ENCODE data around the gene CISH.

CISH gene, protein sequence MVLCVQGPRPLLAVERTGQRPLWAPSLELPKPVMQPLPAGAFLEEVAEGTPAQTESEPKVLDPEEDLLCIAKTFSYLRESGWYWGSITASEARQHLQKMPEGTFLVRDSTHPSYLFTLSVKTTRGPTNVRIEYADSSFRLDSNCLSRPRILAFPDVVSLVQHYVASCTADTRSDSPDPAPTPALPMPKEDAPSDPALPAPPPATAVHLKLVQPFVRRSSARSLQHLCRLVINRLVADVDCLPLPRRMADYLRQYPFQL

GRCh38 chr3:50611464-50612233 is at the start of gene CISH:
CISH (minus strand) TSS chr3:50611774; CDS start chr3:50611650, 124 bp downstream.
- DNase-seq, result peak; percentile 93

DNA sequence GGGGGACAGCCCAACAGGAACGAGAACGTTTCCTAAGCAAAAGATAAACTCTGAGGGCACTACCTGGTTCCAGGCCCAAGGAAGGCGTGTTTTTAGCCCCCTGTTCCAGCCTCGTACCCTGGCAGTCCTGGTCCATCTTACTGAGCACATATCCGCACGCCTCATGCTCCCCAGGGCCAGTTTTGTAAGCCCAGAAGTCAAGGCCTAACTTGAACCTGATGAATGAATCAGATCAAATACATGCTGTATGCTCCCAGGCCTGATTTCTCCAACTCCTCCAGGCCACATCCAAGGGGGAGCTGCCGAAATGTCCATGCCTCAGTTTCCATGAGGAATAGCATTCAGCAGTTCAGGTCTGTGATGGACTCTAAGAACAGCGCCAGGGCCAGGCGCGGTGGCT is 48.8 kb upstream of the CISH start:
- no peak for DNase-seq

GRCh38 chr3:50658831-50659230 is 47.3 kb upstream of the CISH start:
- DNase-seq, result no peak

DNA sequence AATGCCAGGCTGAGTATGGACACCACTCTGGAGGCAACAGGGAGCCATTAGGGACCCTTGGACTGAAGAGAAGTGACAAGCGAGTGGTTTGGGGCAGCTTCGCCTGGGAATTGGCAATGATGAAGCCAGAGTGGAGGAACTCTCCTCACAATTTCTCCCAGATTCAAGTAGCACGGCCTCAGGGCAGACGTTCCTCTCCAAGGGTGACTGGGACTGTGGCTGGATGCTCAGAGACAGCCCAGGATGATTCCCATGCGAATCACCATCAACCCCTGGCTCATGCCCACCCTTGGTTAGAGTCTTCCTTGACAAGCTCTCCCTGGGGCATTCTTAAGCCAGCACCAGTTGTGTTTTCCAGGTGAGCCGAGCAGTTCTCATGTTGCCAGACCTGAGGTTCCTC is 46.8 kb upstream of the CISH start:
- no peak for DNase-seq

DNA sequence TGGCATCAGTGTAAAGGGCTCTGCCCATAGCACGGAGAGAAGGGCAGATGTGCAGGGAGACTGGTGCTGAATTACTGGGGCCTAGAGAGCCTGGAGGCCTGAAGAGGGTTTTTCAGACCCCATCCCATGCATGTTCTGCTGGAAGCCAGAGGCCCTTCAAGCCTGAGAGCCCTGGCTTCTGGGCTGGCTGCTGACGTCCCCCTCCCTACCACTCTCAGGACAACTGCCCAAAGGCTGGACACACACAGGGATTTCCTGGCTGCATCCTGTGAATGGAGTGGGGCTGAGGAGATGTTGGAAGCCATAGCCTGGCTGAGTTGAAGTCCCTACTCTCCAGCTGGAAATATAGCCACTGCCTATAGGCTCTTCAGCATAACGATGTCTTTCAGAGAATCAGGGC is 46.2 kb upstream of the CISH start:
- no peak for DNase-seq

DNA sequence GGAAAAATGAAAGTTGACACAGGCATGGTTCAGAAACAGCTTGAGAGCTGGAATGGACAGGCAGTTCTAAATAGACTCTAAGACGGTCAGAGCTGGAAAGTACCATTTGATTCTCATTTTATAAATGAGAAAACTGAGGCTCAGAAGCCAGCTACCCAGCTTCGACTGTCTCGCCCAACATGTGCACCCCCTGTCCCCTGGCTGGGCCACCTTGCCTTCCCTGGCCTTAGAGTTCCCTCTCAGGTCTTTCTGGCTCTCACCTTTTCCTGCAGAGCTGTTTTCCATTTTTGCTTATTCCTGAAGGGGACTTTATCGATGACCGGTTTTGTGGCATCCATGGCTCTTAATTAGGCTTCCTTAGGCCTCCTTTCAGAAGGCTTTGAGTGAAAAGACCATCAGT is 45.8 kb upstream of the CISH start:
- DNase-seq, result no peak

DNA sequence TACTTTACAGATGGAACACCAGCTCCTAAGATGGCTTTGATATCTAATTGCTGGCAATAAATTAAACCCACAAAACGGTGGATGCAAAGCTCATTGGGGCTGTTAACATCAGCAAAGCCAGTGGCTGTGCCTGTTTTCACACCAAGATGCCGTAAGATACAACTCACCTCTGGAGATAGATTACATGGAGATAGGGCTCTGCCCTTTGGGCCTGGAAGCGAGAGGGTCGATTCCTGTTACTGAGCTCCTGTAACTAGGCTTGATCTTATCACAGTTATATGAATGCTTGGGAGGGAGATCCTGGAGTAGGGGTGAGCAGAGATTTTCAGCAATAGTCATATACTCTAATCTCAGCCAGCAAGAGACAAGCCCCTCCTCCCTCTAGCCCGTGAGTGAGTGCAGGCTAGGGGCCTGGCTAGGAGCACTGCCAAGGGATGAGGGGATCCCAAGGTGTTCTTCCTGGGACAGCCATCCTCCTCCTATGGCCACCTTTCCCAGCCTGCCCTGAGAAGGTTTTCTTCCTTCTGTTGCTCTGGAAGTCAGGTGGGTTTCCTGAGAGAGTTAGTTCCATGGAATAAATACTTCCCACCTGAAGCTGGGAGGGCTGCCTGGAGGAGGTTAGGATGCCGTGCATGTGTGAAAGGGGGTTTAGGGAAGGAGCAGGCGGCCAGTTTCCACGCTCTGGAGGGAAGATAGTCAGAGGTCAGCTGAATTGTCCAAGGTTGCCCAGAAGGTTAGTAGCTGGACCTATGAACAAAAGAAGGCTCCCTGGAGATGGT is 45.0 kb upstream of the CISH start:
- DNase-seq, result no peak

DNA sequence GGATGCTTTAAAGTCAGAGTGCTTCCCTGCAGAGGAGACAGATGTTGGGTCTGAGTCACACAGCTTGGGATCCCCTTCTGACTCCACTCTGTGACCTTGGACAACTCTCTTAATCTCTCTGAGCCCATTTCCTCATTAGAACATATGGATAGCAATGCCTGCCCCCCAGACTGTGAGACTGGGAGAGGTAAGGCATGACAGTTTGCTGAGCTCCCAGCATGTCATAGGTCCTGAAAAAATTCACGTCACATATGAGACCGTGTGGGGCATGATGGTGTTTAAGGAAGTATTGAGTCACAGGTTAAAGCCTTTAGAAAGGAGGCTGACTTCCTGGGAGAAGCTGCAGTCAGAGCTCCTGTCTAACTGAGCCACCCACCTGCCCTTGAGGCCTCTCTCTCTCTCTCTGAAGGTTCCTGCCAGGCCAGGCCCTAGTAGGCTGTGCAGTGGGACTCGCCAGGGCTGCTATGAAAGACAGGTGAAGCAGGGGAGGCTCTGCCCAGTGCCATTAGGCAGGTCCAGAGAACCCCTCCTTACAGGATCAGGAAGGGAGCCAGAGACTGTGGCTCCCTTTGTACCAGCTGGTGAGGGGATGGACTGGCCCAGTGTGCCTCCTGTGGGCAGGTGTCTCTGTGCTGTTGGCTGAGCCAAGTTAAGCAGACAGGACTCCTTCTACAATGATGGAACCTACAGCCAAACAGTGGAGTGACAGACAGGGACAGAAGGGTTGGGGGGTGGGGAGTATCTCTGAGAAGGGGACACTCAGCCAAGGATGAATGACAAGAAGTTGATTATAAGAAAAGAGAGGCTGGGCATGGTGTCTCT is 43.6 kb upstream of the CISH start:
- no peak for DNase-seq

GRCh38 chr3:50653937-50654595 is 42.5 kb upstream of the CISH start:
- no peak for DNase-seq

GRCh38 chr3:50652709-50653108 is 41.1 kb upstream of the CISH start:
- no peak for DNase-seq

DNA sequence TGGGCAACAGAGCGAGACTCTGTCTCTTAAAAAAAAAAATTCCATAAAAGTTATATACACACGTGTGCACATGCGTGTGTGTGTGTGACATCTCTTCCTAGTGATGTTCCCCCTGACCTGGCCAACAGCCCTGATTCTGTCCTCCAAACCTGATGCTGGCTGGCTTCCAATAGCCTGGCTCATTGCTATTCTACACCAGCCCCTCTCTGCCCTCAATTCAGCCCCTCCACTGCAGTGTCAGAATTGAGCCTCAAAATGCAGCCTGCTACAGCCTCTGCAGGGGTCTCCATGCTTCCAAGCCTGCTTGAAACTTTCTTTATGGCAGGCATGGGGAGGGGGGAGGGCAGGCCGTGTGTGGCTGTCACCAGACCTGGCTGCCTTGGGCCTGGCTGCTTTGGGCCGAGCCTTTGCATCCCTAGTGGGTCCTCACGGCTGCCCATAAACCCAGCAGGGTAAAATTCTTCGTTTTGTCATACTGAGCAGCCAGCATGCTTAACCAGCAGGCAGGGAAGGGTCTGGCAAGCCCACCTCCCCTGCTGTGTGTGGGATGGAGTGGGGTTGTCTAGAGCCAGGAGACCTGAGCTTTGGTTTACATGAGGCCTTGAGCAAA is 40.5 kb upstream of the CISH start:
- DNase-seq, result no peak

GRCh38 chr3:50651445-50651844 is 39.9 kb upstream of the CISH start:
- DNase-seq, result no peak

DNA sequence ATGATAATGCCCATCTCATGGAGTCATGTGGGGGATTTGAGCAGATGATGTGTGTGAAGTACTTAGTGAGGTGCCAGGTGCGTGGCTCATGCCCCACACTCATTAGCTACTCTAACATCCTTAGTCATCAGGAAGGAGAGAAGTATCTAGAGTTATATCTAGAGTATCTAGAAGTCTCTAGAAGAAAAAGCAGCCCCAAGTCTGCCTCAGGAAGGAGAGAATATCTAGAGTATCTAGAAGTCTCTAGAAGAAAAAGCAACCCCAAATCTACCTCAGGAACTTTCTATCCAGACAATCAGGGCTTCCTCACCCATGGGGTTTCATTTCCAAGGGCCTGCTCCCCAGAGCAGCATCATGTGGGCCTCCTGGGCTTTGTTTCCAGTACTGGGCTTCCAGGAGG is 38.4 kb upstream of the CISH start:
- DNase-seq, result no peak

- DNase-seq, result no peak
Observed at GRCh38 chr3:50649451-50649931, 37.9 kb upstream of the CISH start.

GRCh38 chr3:50648944-50649343 is 37.4 kb upstream of the CISH start:
- DNase-seq, result no peak

DNA sequence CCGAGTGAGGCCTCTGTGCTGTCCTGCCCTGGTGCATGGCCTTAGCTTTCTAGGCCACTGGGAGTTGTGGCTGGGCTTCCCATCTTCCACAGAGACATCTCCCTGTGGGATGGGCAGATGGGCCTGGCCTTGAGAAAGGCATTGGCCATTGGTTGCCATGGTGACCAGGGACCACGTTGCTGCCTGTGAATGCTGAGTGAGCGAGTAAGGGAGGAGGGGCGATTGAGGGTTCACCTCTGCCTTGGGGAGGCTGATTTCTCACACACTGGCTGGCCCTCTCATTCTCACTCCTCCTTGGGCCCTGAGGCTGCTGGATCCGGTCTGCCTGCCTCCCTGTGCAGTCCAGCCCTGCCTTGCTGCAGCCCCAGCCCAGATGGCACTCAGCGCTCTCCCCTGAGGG is 36.7 kb upstream of the CISH start:
- no peak for DNase-seq

DNA sequence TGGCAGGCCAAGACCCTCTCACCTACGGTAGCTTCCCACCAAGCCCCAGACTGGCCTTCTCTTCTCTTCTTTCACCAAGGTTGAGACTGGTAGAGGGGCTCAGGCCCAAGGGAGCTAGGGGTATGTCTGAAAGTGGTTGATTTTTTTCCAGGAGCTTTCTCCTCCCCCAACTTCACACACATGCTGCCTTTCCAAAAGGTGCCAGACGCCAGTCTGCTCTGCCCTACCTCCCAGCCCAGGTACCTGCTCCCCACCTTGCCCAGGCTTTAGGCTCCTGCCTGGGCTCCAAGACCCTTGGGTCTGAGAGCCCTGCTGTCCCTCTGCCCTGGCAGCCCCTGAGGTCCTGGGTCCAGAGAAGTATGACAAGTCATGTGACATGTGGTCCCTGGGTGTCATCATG is 33.8 kb upstream of the CISH start:
- DNase-seq, result no peak

DNA sequence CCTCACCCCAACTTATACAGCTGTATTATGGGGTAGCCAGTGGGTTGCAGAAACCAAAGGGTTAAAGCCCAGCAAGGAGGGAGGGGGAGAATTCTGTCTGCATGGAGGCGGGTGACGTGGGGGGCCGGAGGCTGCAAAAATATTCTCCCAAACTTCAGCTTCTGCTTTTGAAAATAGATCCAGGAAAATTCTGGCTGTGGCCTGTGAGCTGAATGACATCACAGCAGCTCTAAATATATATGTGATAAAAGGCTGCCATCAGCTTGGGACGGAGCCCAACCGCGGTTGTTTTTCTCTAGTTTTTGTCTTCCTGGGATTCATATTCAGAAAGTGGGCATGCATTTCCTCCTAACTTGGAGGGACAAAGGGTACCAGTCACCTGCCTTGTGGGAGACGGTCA is 33.0 kb upstream of the CISH start:
- DNase-seq, result no peak

GRCh38 chr3:50642382-50642781 is 30.8 kb upstream of the CISH start:
- no peak for DNase-seq

GRCh38 chr3:50639055-50639494 is 27.5 kb upstream of the CISH start:
- no peak for DNase-seq

DNA sequence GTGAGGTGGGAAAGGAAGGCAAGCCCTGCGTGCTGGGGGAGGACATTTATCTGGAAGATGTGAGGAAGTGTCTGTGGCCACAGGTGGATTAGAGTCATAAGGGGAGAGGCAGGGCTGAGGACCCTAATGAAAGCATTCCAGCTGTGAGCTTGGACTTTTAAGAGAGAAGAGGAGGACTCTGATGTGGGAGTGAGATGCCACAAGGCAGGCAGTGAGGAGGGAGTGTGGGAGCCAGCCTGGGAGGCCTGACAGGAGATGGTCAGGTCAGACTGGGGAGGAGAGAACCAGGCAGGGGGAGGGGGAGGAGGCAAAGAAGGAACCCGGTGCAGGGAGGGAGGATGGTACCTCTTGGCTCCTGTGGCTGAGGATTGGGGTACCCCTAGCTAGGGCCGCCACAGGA is 26.4 kb upstream of the CISH start:
- DNase-seq, result no peak

GRCh38 chr3:50637011-50637410 is 25.4 kb upstream of the CISH start:
- no peak for DNase-seq

Measured in NCI-H2171 treated with DMSO at 0.1 percent for 48 hours (cell line).